Neutrophil (primary cell): Measurements from ENCODE around the gene DTX1.

Experiments
- H3K27ac ChIP-seq: fragments of 200-600 bp; sonication (generic); 2 replicates; pipeline ENCODE4 v1.5.1; 2016; ENCODE audit warnings: mild to moderate bottlenecking, moderate library complexity
- H3K27me3 ChIP-seq: fragments of 200-600 bp; sonication (generic); 2 replicates; pipeline ENCODE4 v1.6.0; 2016; ENCODE audit warnings: mild to moderate bottlenecking
- H3K36me3 ChIP-seq: fragments of 200-600 bp; sonication (generic); 2 replicates; pipeline ENCODE4 v1.5.1; 2017
- H3K4me1 ChIP-seq, 2 experiments: fragments of 200-600 bp in 1 of 2; sonication (generic) in 1 of 2; 1 replicate in 1 of 2; 2 replicates in 1 of 2; pipeline versions ENCODE4 v1.5.1 to v1.6.1; 2013 to 2016; ENCODE audit warnings: low read depth in 1 of 2, low read length in 1 of 2, mild to moderate bottlenecking in 1 of 2, moderate library complexity in 1 of 2; ENCODE audit not compliant: control insufficient read depth in 1 of 2, insufficient read depth in 1 of 2
- H3K4me3 ChIP-seq, 2 experiments: fragments of 200-600 bp in 1 of 2; sonication (generic) in 1 of 2; 1 replicate in 1 of 2; 2 replicates in 1 of 2; pipeline ENCODE4 v1.5.1; 2013 to 2016; ENCODE audit warnings: low read depth in 1 of 2, low read length in 1 of 2, mild to moderate bottlenecking in 1 of 2, moderate library complexity in 1 of 2
- H3K9me3 ChIP-seq: fragments of 200-600 bp; sonication (generic); 2 replicates; pipeline ENCODE4 v1.5.1; 2016
- TF ChIP-seq, protein P1 (sequence below): fragments of 200-600 bp; sonication (generic); IDR thresholded peaks from 2 replicates; pipeline ENCODE4 v1.5.1; 2016; ENCODE audit warnings: antibody characterized with exemption

The DTX1 gene

DNA sequence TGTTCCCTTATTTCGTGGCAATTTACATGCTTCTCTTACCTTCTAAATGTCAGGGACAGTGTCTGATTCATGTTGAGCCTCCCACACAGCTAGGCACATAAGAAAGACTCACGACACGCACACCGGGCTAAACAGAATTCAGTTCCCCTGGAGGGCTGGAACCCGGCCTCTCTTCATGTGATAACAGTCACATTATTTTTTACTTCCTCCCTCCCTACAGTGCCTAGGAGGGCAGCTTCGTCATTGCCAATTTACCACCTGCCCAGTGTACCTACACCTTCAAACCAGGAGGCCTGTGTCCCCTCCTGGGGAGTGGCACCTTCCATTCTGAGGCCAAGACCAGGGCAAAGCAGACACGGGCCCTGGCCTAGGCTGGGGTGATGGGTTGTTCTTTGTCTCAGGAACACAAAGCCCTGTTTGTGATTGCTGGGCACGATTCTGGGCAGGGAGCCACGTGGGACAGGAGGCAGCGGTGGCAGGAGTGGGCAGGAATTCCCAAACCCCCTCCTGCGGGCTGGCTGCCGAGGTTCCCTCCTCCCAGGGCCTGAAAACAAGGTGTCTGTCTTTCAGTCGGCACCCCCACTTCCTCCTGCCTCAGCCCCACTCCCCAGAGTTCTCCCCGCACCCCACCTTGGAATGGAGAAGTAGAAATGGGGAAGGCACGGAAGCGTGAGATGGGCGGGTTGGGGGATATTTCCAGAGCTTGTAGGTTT lies 85.8 kb downstream of the DTX1 start:
- peaks cover 12 to 14% of the 10 kb centered on the region in 2 experiments for H3K4me1 ChIP-seq
- peak overlapping the region in 1 of 2 experiments; percentile 8 for H3K4me3 ChIP-seq
- TF ChIP-seq, protein P1, sequence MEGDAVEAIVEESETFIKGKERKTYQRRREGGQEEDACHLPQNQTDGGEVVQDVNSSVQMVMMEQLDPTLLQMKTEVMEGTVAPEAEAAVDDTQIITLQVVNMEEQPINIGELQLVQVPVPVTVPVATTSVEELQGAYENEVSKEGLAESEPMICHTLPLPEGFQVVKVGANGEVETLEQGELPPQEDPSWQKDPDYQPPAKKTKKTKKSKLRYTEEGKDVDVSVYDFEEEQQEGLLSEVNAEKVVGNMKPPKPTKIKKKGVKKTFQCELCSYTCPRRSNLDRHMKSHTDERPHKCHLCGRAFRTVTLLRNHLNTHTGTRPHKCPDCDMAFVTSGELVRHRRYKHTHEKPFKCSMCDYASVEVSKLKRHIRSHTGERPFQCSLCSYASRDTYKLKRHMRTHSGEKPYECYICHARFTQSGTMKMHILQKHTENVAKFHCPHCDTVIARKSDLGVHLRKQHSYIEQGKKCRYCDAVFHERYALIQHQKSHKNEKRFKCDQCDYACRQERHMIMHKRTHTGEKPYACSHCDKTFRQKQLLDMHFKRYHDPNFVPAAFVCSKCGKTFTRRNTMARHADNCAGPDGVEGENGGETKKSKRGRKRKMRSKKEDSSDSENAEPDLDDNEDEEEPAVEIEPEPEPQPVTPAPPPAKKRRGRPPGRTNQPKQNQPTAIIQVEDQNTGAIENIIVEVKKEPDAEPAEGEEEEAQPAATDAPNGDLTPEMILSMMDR: no peak
- H3K36me3 ChIP-seq: no peaks in the 10 kb centered on the region
- peak overlapping the region; percentile 70 for H3K27ac ChIP-seq
- H3K27me3 ChIP-seq: peaks cover 12% of the 10 kb centered on the region
- no peaks in the 10 kb centered on the region for H3K9me3 ChIP-seq

DNA sequence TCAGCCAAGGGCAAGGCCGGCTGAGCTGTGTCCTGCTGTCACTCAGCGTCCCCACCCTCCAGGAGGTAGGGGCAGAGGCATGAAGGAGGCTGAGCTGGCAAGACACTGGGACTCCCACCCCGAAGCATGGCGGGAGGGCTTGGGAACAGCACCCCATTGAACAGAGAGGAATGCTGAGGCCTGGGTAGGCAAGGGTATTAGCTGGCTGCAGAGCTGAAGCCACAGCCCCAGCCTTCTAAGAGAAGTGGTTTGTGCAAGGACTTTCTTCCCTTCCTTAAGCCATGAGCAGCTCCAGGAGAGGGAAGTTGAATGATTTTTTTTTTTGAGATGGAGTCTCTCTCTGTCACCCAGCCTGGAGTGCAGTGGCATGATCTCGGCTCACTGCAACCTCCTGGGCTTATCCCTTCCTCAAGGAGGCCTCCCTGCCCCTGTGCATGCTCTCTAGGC lies 86.4 kb downstream of the DTX1 start:
- Histone ChIP-seq H3K27me3 (peaks cover 13% of the 10 kb centered on the region), H3K9me3 (no peaks in the 10 kb centered on the region), H3K36me3 (no peaks in the 10 kb centered on the region), H3K27ac (peak overlapping the region; percentile 70), H3K4me1 (peaks cover 12 to 14% of the 10 kb centered on the region in 2 experiments), H3K4me3 (peak overlapping the region in 1 of 2 experiments; percentile 8)
- TF ChIP-seq, protein P1: no peak

DNA sequence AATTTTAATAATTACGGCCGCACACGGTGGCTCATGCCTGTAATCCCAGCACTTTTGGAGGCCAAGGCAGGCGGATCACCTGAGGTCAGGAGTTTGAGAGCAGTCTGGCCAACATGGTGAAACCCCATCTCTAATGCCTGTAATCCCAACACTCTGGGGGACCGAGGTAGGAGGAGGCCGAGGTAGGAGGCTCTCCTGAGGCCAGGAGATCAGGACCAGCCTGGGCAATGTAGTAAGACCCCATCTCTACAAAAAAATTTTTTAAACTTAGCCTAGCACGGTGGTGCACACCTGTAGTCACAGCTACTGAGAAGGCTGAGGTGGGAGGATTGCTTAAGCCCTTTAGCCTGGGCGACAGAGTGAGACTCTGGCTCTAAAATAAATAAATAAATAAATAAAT lies 87.4 kb downstream of the DTX1 start:
- Histone ChIP-seq H3K9me3 (no peaks in the 10 kb centered on the region), H3K27me3 (peaks cover 23% of the 10 kb centered on the region), H3K27ac (no peak overlapping the region), H3K4me1 (peaks cover 12 to 14% of the 10 kb centered on the region in 2 experiments), H3K36me3 (no peaks in the 10 kb centered on the region), H3K4me3 (no peak overlapping the region)
- TF ChIP-seq, protein P1: no peak

DNA sequence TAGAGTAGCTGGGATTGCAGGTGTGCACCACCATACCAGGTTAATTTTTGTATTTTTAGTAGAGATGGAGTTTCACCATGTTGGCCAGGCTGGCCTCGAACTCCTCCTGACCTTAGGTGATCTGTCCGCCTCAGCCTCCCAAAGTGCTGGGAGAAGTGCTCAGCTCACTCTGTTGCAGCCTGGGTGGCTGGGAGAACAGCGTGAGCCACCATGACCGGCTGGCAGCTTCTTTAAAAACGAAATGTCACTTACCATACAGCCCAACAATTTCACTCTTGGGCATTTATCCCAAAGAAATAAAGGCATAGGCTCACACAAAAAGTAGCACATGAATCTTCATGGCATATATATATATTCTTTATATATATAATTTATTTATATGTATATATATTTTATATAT lies 88.3 kb downstream of the DTX1 start:
- no peak overlapping the region for H3K4me3 ChIP-seq
- no peak overlapping the region for H3K27ac ChIP-seq
- peaks cover 12 to 14% of the 10 kb centered on the region in 2 experiments for H3K4me1 ChIP-seq
- H3K9me3 ChIP-seq: no peaks in the 10 kb centered on the region
- peaks cover 32% of the 10 kb centered on the region for H3K27me3 ChIP-seq
- TF ChIP-seq, protein P1: no peak
- H3K36me3 ChIP-seq: no peaks in the 10 kb centered on the region

DNA sequence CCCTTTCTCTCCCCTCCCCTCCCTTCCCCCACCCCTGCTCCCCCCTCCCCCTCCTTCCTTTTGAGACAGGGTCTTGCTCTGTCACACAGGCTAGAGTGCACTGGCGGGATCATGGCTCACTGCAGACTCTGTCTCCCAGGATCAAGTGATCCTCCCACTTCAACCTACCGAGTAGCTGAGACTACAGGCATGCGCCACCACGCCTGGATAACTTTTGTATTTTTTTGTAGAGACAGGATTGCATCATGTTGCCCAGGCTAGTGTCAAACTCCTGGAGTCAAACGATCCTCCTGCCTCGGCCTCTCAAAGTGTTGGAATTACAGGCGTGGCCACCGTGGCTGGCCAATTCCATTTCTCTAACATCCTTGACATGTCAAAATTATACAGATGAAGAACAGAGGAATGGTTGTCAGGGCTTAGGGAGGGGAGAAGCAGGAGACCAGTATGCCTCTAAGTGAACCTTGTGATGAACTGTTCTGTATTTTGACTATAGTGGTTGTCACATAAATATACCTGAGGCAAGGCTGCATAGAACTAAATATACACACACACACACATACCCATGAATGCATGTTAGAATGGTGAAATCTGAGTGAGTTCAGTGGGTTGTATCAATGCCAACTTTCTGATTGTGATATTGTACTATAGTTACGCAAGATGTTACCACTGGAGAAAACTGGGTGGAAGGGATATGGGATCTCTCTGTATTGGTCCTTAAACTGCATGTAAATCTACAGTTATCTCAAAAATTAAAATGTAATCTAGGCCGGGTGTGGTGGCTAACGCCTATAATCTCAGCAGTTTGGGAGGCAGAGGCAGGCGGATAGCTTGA lies 89.4 kb downstream of the DTX1 start:
- H3K36me3 ChIP-seq: no peaks in the 10 kb centered on the region
- H3K27me3 ChIP-seq: peaks cover 43% of the 10 kb centered on the region
- TF ChIP-seq, protein P1: no peak
- no peak overlapping the region for H3K4me3 ChIP-seq
- H3K9me3 ChIP-seq: no peaks in the 10 kb centered on the region
- no peak overlapping the region for H3K27ac ChIP-seq
- H3K4me1 ChIP-seq: peaks cover 12 to 14% of the 10 kb centered on the region in 2 experiments
